Fibroblast of lung (primary cell): Measurements from ENCODE around the gene ABHD17C.

Experiments
- EZH2 ChIP-seq: IDR thresholded peaks from 2 replicates; pipeline ENCODE4 v1.5.1; 2012; ENCODE audit warnings: low read length, control low read depth, mild to moderate bottlenecking; ENCODE audit errors: missing control alignments
- TF ChIP-seq, protein P1 (sequence below), 2 donors: IDR thresholded peaks in 1 of 2; conservative IDR thresholded peaks in 1 of 2; 1 replicate in 1 of 2; 2 replicates in 1 of 2; pipeline ENCODE4 v1.5.1; 2011 to 2012; ENCODE audit warnings: low read length in 2 of 2, control low read depth in 1 of 2, inconsistent platforms in 1 of 2, low read depth in 1 of 2, mild to moderate bottlenecking in 1 of 2

DNA sequence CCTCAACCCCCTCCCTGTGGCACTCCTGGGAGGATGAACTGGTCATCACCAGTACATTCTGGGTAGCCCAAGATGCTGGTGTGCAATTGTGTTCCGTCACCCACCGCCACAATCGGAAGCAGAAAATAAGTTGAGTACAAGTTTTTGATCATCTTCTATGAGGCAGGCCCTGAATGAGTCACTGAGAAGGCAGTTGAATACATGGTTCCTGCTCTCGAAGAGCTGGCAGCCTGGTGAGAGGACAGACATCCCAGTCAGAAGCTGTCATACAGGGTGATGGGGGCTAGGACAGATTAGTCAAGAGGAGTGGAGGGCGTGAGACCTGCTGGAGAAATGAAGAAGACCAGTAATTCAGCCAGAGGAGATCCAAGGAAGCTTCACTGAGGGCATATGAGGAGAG, 90.2 kb downstream of the ABHD17C start:
- TF ChIP-seq, protein P1, sequence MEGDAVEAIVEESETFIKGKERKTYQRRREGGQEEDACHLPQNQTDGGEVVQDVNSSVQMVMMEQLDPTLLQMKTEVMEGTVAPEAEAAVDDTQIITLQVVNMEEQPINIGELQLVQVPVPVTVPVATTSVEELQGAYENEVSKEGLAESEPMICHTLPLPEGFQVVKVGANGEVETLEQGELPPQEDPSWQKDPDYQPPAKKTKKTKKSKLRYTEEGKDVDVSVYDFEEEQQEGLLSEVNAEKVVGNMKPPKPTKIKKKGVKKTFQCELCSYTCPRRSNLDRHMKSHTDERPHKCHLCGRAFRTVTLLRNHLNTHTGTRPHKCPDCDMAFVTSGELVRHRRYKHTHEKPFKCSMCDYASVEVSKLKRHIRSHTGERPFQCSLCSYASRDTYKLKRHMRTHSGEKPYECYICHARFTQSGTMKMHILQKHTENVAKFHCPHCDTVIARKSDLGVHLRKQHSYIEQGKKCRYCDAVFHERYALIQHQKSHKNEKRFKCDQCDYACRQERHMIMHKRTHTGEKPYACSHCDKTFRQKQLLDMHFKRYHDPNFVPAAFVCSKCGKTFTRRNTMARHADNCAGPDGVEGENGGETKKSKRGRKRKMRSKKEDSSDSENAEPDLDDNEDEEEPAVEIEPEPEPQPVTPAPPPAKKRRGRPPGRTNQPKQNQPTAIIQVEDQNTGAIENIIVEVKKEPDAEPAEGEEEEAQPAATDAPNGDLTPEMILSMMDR (conservative IDR thresholded peaks at IDR 0.05 in 1 of 2, IDR thresholded peaks at IDR 0.05 in 1 of 2; ENCODE audit: low read depth in 1 of 2, low read length in 2 of 2): no peak
- TF ChIP-seq EZH2: no peak
